Esophagus muscularis mucosa (tissue), 4 donors: ENCODE results near the gene ARSI. TPM values are rescaled to one million over a fixed set of nuclear protein-coding genes. Genes with fewer than 3 reads are reported as not detected.

Experiments used
- DNase-seq: peaks from one replicate; pipeline ENCODE4 v3.0.0-alpha.2; 2017; ENCODE audit errors: extremely low spot score
- H3K27ac ChIP-seq, 4 donors: fragments of 200-600 bp; sonication (generic); replicated peaks in 1 of 4; 1 replicate in 3 of 4; 2 replicates in 1 of 4; pipeline ENCODE4 v1.5.1; 2016 to 2019; ENCODE audit warnings: mild to moderate bottlenecking in 1 of 4
- H3K27me3 ChIP-seq, 4 donors: fragments of 200-600 bp; sonication (generic); one replicate each; pipeline versions ENCODE4 v1.5.1 to v1.6.0; 2016 to 2019
- H3K36me3 ChIP-seq, 4 donors: fragments of 200-600 bp; sonication (generic); one replicate each; pipeline ENCODE4 v1.5.1; 2016 to 2019
- H3K4me1 ChIP-seq, 4 donors: fragments of 200-600 bp; sonication (generic); one replicate each; pipeline ENCODE4 v1.5.1; 2016 to 2019
- H3K4me3 ChIP-seq, 4 donors: fragments of 200-600 bp; sonication (generic); 1 replicate in 2 of 4; 2 replicates in 2 of 4; pipeline ENCODE4 v1.5.1; 2016 to 2019; ENCODE audit warnings: mild to moderate bottlenecking in 4 of 4, moderate library complexity in 1 of 4
- H3K9me3 ChIP-seq, 4 donors: fragments of 200-600 bp; sonication (generic); 1 replicate in 3 of 4; 2 replicates in 1 of 4; pipeline ENCODE4 v1.5.1; 2016 to 2019
- CTCF ChIP-seq, 3 experiments: fragments of 200-600 bp in 2 of 3; fragments of 450-650 bp in 1 of 3; sonication (generic) in 2 of 3; IDR thresholded peaks; one replicate each; pipeline ENCODE4 v1.5.1; 2017 to 2019; ENCODE audit warnings: antibody characterized with exemption in 3 of 3, mild to moderate bottlenecking in 2 of 3, moderate library complexity in 1 of 3
- EP300 ChIP-seq: sonication (generic); formaldehyde crosslinking; IDR thresholded peaks from one replicate; pipeline ENCODE4 v1.6.1; 2017; ENCODE audit warnings: antibody characterized with exemption
- POLR2A ChIP-seq: fragments of 450-650 bp; IDR thresholded peaks from one replicate; pipeline ENCODE4 v1.6.1; 2017; ENCODE audit warnings: antibody characterized with exemption, moderate library complexity, mild to moderate bottlenecking, low read depth
- POLR2AphosphoS5 ChIP-seq, 2 donors: sonication (generic); formaldehyde crosslinking; IDR thresholded peaks; one replicate each; pipeline ENCODE4 v1.6.1; 2017; ENCODE audit warnings: antibody characterized with exemption in 2 of 2
- WGBS: methylation state at CpG from one replicate; pipeline ENCODE4 v1.1.5; 2018; 5-methylcytosine and 5-hydroxymethylcytosine counted together
- intact Hi-C: fragments of 100-400 bp; cut with DNase I; formaldehyde crosslinking; loops from one replicate; pipeline ENCODE4 v1.15.1; 2023
- total RNA-seq, 4 donors: library from RNA; depleted of rRNA; stranded (reverse); fragments of >200 nt; gene quantifications; one replicate each; pipeline versions ENCODE4 v1.1.0 to v1.2.1, GENCODE V29; 2016

ARSI gene
- total RNA-seq, 4 donors from 2014 or later = 5.8 to 20.6 (median 10.1) TPM

GRCh38 chr5:150258130-150258529, 44.6 kb downstream of the ARSI start:
- intact Hi-C loops = no loop called here
- Histone ChIP-seq H3K9me3 (no peaks in the 10 kb centered on the region), H3K4me1 (peaks cover 0 to under 1% (median under 1%) of the 10 kb centered on the region in 4 donors), H3K36me3 (no peaks in the 10 kb centered on the region), H3K27ac (no peak overlapping the region), H3K4me3 (no peak overlapping the region), H3K27me3 (no peaks in the 10 kb centered on the region)
- WGBS = 52% methylated on average over 4 of the region's 6 CpGs
- TF ChIP-seq EP300 (no peak), POLR2A (no peak), CTCF (IDR thresholded peaks at IDR 0.05) (no peak), POLR2AphosphoS5 (IDR thresholded peaks at IDR 0.05) (no peak)
- no peak for DNase-seq

GRCh38 chr5:150257424-150257823, 45.3 kb downstream of the ARSI start:
- TF ChIP-seq POLR2AphosphoS5 (IDR thresholded peaks at IDR 0.05) = no peak
- no peak for TF ChIP-seq POLR2A
- TF ChIP-seq EP300 = no peak
- TF ChIP-seq CTCF (IDR thresholded peaks at IDR 0.05) = no peak
- no peaks in the 10 kb centered on the region for H3K4me1 ChIP-seq
- intact Hi-C loops = no loop called here
- no peaks in the 10 kb centered on the region for H3K9me3 ChIP-seq
- no peak for DNase-seq
- no peaks in the 10 kb centered on the region for H3K27me3 ChIP-seq
- no peak overlapping the region for H3K27ac ChIP-seq
- H3K4me3 ChIP-seq = no peak overlapping the region
- WGBS = 88% methylated on average over 7 of the region's 11 CpGs
- no peaks in the 10 kb centered on the region for H3K36me3 ChIP-seq

GRCh38 chr5:150256410-150257064, 46.2 kb downstream of the ARSI start:
- no peak for DNase-seq
- no peaks in the 10 kb centered on the region for H3K9me3 ChIP-seq
- no peaks in the 10 kb centered on the region for H3K27me3 ChIP-seq
- no peak overlapping the region for H3K27ac ChIP-seq
- TF ChIP-seq POLR2AphosphoS5 (IDR thresholded peaks at IDR 0.05) (no peak), CTCF (IDR thresholded peaks at IDR 0.05) (no peak), EP300 (no peak), POLR2A (no peak)
- no peak overlapping the region for H3K4me3 ChIP-seq
- no peaks in the 10 kb centered on the region for H3K4me1 ChIP-seq
- 81% methylated on average over 11 of the region's 12 CpGs for WGBS
- intact Hi-C loops = no loop called here
- H3K36me3 ChIP-seq = no peaks in the 10 kb centered on the region

GRCh38 chr5:150255659-150256409, 46.9 kb downstream of the ARSI start:
- H3K4me3 ChIP-seq = no peak overlapping the region
- TF ChIP-seq POLR2AphosphoS5 (IDR thresholded peaks at IDR 0.05) = no peak
- TF ChIP-seq EP300 = no peak
- TF ChIP-seq CTCF (IDR thresholded peaks at IDR 0.05) = no peak
- TF ChIP-seq POLR2A = no peak
- intact Hi-C loops = no loop called here
- WGBS = 87% methylated on average over 5 of the region's 6 CpGs
- H3K27ac ChIP-seq = no peak overlapping the region
- no peaks in the 10 kb centered on the region for H3K9me3 ChIP-seq
- no peak for DNase-seq
- H3K4me1 ChIP-seq = no peaks in the 10 kb centered on the region
- H3K36me3 ChIP-seq = no peaks in the 10 kb centered on the region
- H3K27me3 ChIP-seq = no peaks in the 10 kb centered on the region
